Measurements from ENCODE around the gene CD19. TPM values are rescaled to one million over a fixed set of nuclear protein-coding genes. Genes with fewer than 3 reads are reported as not detected.
A peak's percentile ranks its signal among the peaks of the same experiment; 100 is the strongest.
"Not testable (repeated sequence)": the region's sequence is repeated elsewhere in the genome, so short reads cannot be mapped to it uniquely, and the experiment has no call there.

The CD19 gene
- total and polyA plus RNA-seq, 12 donors: 0.06 to 0.19 TPM; not detected in 10

DNA sequence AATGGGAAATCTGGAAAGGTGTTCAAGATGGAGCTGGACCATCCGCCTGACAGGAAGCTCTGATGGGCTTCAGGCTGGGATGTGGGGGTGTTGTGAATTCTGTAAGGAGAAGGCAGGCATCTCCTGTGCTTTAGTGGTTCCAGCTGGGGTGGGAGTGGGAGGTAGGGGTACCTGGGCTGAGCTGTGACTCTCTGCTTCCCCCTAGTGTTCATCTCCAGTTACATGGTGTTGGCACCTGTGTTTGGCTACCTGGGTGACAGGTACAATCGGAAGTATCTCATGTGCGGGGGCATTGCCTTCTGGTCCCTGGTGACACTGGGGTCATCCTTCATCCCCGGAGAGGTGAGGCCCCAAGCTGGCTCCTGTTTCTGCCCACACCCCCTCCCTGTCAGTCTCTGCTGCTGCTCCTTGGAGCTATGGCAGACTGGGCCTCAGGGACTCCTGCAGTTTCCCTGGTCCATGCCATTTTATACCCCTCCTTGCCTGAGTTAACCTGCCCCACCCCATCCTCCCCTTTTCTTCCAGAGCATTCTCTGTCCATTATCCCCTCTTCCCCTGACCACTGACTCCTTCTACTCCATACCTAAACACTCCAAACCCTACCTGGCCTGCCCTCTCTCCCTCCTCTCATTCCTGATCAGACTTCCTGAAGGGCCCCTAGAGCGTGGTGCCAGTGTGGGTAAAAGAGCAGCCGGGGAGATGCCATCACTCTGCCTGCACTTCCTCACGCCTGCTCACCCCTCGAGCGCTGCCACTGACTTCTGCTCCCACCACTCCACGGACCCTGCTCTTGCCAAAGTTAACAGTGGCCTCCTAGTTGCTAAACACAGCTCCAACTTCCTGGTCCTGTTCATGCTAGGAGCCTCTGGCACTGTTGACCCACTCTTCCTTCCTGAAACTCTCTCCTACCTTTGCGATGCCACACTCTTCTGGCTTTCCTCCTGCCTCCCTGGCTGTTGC, 46.2 kb downstream of the CD19 start:
- ATAC-seq (no peak), DNase-seq (no peak)
- H3K27me3 ChIP-seq: no peaks in the 10 kb centered on the region
- peaks cover 0 to 67% (median 30%) of the 10 kb centered on the region in 9 donors for H3K36me3 ChIP-seq
- 85 to 90% methylated on average over 11 of the region's 11 CpGs for WGBS, 2 donors
- peaks cover 7 to 26% (median 19%) of the 10 kb centered on the region in 9 donors for H3K4me1 ChIP-seq
- no peak overlapping the region for H3K27ac ChIP-seq
- intact Hi-C loops (cut with DNase I): loop anchor here in 1 of 10 donors (10.0 kb wide), 1 partner anchor 277 kb away; no protein-coding TSS in a partner anchor
- TF ChIP-seq, protein P1, sequence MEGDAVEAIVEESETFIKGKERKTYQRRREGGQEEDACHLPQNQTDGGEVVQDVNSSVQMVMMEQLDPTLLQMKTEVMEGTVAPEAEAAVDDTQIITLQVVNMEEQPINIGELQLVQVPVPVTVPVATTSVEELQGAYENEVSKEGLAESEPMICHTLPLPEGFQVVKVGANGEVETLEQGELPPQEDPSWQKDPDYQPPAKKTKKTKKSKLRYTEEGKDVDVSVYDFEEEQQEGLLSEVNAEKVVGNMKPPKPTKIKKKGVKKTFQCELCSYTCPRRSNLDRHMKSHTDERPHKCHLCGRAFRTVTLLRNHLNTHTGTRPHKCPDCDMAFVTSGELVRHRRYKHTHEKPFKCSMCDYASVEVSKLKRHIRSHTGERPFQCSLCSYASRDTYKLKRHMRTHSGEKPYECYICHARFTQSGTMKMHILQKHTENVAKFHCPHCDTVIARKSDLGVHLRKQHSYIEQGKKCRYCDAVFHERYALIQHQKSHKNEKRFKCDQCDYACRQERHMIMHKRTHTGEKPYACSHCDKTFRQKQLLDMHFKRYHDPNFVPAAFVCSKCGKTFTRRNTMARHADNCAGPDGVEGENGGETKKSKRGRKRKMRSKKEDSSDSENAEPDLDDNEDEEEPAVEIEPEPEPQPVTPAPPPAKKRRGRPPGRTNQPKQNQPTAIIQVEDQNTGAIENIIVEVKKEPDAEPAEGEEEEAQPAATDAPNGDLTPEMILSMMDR (IDR thresholded peaks at IDR 0.05): peak in 6 of 9 donors; percentile 13 to 41 (median 26)
- peaks cover 0 to 5% (median 0%) of the 10 kb centered on the region in 11 donors for H3K9me3 ChIP-seq
- no peak overlapping the region for H3K4me3 ChIP-seq

DNA sequence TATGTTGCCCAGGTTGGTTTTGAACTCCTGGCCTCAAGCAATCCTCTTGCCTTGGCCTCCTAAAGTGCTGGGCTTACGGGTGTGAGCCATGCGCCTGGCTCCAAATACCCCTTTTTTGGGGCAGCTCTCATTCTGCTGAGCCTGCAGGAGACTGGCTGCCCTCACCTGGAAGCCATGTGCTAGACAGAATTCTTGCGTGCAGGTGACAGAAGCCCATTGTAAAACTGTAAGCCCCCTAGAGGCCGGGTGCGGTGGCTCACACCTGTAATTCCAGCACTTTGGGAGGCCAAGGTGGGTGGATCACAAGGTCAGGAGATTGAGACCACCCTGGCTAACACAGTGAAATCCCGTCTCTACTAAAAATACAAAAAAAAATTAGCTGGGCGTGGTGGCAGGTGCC, 48.6 kb downstream of the CD19 start:
- H3K27ac ChIP-seq; DNase-seq; H3K27me3 ChIP-seq; intact Hi-C loops (cut with DNase I); ATAC-seq; H3K9me3 ChIP-seq; H3K4me3 ChIP-seq: not testable (repeated sequence)
- H3K36me3 ChIP-seq: peaks cover 0 to 89% (median 47%) of the 10 kb centered on the region in 9 donors
- peaks cover 6 to 23% (median 9%) of the 10 kb centered on the region in 9 donors for H3K4me1 ChIP-seq
- WGBS, 2 donors: 85 to 90% methylated on average over 7 of the region's 7 CpGs

DNA sequence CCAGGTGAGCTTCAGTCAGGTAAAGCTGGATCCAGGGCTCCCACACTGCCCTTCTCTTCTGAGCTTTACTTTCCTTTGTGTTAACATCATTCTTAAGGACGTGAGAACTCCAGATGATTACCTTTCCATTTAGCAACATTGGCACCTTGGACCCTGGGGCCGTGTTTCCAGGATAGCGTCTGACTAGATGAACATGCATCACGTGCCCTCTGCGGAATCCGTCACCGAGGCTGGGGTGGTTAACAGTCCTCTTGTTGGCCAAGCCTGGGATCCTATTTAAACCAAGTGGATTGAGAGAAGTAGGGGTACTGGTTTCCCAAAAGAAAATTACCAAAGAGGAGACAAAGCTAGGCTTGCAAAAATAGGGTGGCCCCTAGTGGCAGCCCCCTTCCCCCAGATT, 49.2 kb downstream of the CD19 start:
- H3K4me3 ChIP-seq: no peak overlapping the region
- H3K4me1 ChIP-seq: peaks cover under 1 to 17% (median 3%) of the 10 kb centered on the region in 9 donors
- DNase-seq: no peak
- 95 to 98% methylated on average over 7 of the region's 7 CpGs for WGBS, 2 donors
- H3K27me3 ChIP-seq: no peaks in the 10 kb centered on the region
- peaks cover 0 to 5% (median 0%) of the 10 kb centered on the region in 11 donors for H3K9me3 ChIP-seq
- intact Hi-C loops (cut with DNase I): no loop called here
- TF ChIP-seq, protein P1 (IDR thresholded peaks at IDR 0.05): no peak
- H3K36me3 ChIP-seq: peaks cover 0 to 95% (median 47%) of the 10 kb centered on the region in 9 donors
- H3K27ac ChIP-seq: no peak overlapping the region
- ATAC-seq: no peak

DNA sequence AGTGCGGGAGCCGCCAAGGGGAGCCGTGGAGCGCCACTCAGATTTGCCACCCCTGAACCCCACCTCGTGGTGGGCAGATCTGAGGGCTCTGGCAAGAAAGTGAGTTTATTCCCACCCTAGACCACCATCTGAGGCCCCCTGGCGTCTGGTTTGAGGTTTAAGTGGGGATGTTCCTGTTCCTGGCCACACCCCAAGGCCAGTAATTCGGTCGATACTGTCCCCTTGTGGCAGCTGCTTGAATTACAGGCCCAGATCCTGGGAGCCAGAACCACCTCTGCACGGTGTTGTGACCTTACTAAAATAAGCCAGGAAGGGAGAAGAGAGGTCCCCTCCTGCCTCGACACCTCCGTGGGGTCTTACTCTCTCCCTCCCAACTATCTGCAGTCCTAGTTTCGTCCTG, 49.7 kb downstream of the CD19 start:
- WGBS, 2 donors: 75 to 81% methylated on average over 12 of the region's 12 CpGs
- no peak for DNase-seq
- no peak for ATAC-seq

More for the DNA sequence above, 49.7 kb downstream of the CD19 start:
- Histone ChIP-seq H3K4me1 (peaks cover 0 to 13% (median 0%) of the 10 kb centered on the region in 9 donors), H3K36me3 (peaks cover 0 to 97% (median 47%) of the 10 kb centered on the region in 9 donors), H3K9me3 (peaks cover 0 to 7% (median 0%) of the 10 kb centered on the region in 11 donors), H3K27ac (no peak overlapping the region), H3K27me3 (no peaks in the 10 kb centered on the region), H3K4me3 (no peak overlapping the region)
- intact Hi-C loops (cut with DNase I): no loop called here
- TF ChIP-seq, protein P1 (IDR thresholded peaks at IDR 0.05): peak in 6 of 9 donors; percentile 16 to 41 (median 23)
